IMR-90 (cell line): ENCODE measurements around the gene KIF3B. TPM values are rescaled to one million over a fixed set of nuclear protein-coding genes. Genes with fewer than 3 reads are reported as not detected.

Experiments
- ATAC-seq: fragments of 200-7000 bp; cut with Tn5 transposase; 2 replicates; pipeline ENCODE4 v1.9.1; 2020; ENCODE audit warnings: low read depth, mild to moderate bottlenecking, moderate library complexity
- BruUV-seq: library from RNA; stranded (reverse); fragments of 400-500 nt; replicated peaks from 2 replicates; lab custom pipeline; 2021; lab: Mats Ljungman, UMichigan
- CTCF ChIA-PET: fragments of 300-600 bp; formaldehyde crosslinking; extraction: SDS; loops from one replicate; lab custom pipeline; 2021; ENCODE audit warnings: antibody characterized with exemption; lab: Yijun Ruan, JAX
- POLR2A ChIA-PET: fragments of 300-600 bp; sonication (Branson Sonifier 250); formaldehyde crosslinking; loops from one replicate; lab custom pipeline; 2022; ENCODE audit warnings: antibody characterized with exemption; ENCODE audit not compliant: unreplicated experiment; lab: Charles Lee
- DNase-seq: peaks from one replicate; pipeline ENCODE4 v3.0.0; 2013
- H2AFZ ChIP-seq: replicated peaks from 2 replicates; pipeline ENCODE3; 2013; ENCODE audit warnings: low read length, mild to moderate bottlenecking; ENCODE audit not compliant: poor library complexity
- H2AK5ac ChIP-seq: 2 replicates; pipeline ENCODE4 v1.6.1; 2013; ENCODE audit warnings: low read depth, low read length, inconsistent platforms
- H2AK9ac ChIP-seq: replicated peaks from 2 replicates; pipeline ENCODE3; 2013; ENCODE audit warnings: mild to moderate bottlenecking, low read depth, low read length, moderate library complexity; ENCODE audit not compliant: poor library complexity
- H2BK120ac ChIP-seq: 2 replicates; pipeline ENCODE4 v1.6.1; 2013; ENCODE audit warnings: low read depth, low read length, inconsistent platforms
- H2BK15ac ChIP-seq: 3 replicates; pipeline ENCODE4 v1.6.1; 2013; ENCODE audit warnings: low read depth, low read length, inconsistent platforms
- H2BK20ac ChIP-seq: 2 replicates; pipeline ENCODE4 v1.6.1; 2013; ENCODE audit warnings: low read depth, mild to moderate bottlenecking, inconsistent platforms, low read length, moderate library complexity
- H2BK5ac ChIP-seq: 2 replicates; pipeline ENCODE4 v1.6.1; 2013; ENCODE audit warnings: mild to moderate bottlenecking, low read depth, low read length, inconsistent platforms; ENCODE audit not compliant: poor library complexity, severe bottlenecking
- H3K14ac ChIP-seq: replicated peaks from 2 replicates; pipeline ENCODE4 v1.6.1; 2013; ENCODE audit warnings: low read depth, low read length, inconsistent platforms
- H3K18ac ChIP-seq: 2 replicates; pipeline ENCODE4 v1.6.1; 2013; ENCODE audit warnings: low read depth, low read length, control low read depth
- H3K23ac ChIP-seq: 2 replicates; pipeline ENCODE4 v1.6.1; 2013; ENCODE audit warnings: low read depth, low read length, inconsistent platforms
- H3K27ac ChIP-seq: 2 replicates; pipeline ENCODE4 v1.5.1; 2013; ENCODE audit warnings: mild to moderate bottlenecking, control low read depth, low read length; ENCODE audit not compliant: insufficient read depth
- H3K27me3 ChIP-seq: 2 replicates; pipeline ENCODE4 v1.6.1; 2013; ENCODE audit warnings: low read length; ENCODE audit not compliant: control insufficient read depth, insufficient read depth
- H3K36me3 ChIP-seq: 2 replicates; pipeline ENCODE4 v1.6.1; 2013; ENCODE audit warnings: low read length, mixed read lengths; ENCODE audit not compliant: control insufficient read depth, insufficient read depth
- H3K4ac ChIP-seq: 2 replicates; pipeline ENCODE4 v1.6.1; 2013; ENCODE audit warnings: low read depth, low read length, inconsistent platforms
- H3K4me1 ChIP-seq: 2 replicates; pipeline ENCODE4 v1.6.1; 2013; ENCODE audit warnings: low read length, mixed read lengths; ENCODE audit not compliant: control insufficient read depth, insufficient read depth
- H3K4me2 ChIP-seq: 2 replicates; pipeline ENCODE4 v1.6.1; 2013; ENCODE audit warnings: low read depth, mild to moderate bottlenecking, control low read depth, low read length, moderate library complexity
- H3K4me3 ChIP-seq: 2 replicates; pipeline ENCODE4 v1.5.1; 2013; ENCODE audit warnings: low read depth, mild to moderate bottlenecking, control low read depth, low read length, moderate library complexity; ENCODE audit not compliant: insufficient read depth
- H3K56ac ChIP-seq: 2 replicates; pipeline ENCODE4 v1.6.1; 2013; ENCODE audit warnings: low read length, inconsistent platforms; ENCODE audit not compliant: insufficient read depth; ENCODE audit errors: extremely low read depth
- H3K79me1 ChIP-seq, 2 experiments: 2 replicates each; pipeline ENCODE4 v1.6.1; 2013; ENCODE audit warnings: low read length in 2 of 2, inconsistent platforms in 1 of 2, low read depth in 1 of 2
- H3K9ac ChIP-seq: 2 replicates; pipeline ENCODE4 v1.6.1; 2013; ENCODE audit warnings: low read depth, low read length, control low read depth
- H3K9me1 ChIP-seq: 2 replicates; pipeline ENCODE4 v1.6.1; 2013; ENCODE audit warnings: low read length, inconsistent platforms; ENCODE audit not compliant: insufficient read depth
- H3K9me3 ChIP-seq: 2 replicates; pipeline ENCODE4 v1.6.1; 2013; ENCODE audit warnings: low read length; ENCODE audit not compliant: control insufficient read depth, insufficient read depth
- H4K20me1 ChIP-seq: 2 replicates; pipeline ENCODE4 v1.6.1; 2013; ENCODE audit warnings: low read length, inconsistent platforms; ENCODE audit not compliant: insufficient read depth
- H4K5ac ChIP-seq: 2 replicates; pipeline ENCODE4 v1.6.1; 2013; ENCODE audit warnings: mild to moderate bottlenecking, low read depth, low read length, control low read depth
- H4K8ac ChIP-seq, 2 experiments: 2 replicates each; pipeline ENCODE4 v1.6.1; 2013; ENCODE audit warnings: low read depth in 2 of 2, low read length in 2 of 2, control low read depth in 1 of 2, inconsistent platforms in 1 of 2
- H4K91ac ChIP-seq: 2 replicates; pipeline ENCODE4 v1.6.1; 2013; ENCODE audit warnings: low read depth, low read length, inconsistent platforms; ENCODE audit not compliant: insufficient read depth
- BHLHE40 ChIP-seq: fragments of 150-350 bp; IDR thresholded peaks from 2 replicates; pipeline ENCODE4 v1.6.1; 2016; ENCODE audit warnings: mild to moderate bottlenecking, low read depth, low read length
- CHD1 ChIP-seq: IDR thresholded peaks from 2 replicates; pipeline ENCODE4 v1.6.1; 2012; ENCODE audit warnings: low read depth, low read length, improper control_type of control experiment
- ELK1 ChIP-seq: fragments of 150-350 bp; IDR thresholded peaks from 2 replicates; pipeline ENCODE4 v1.6.1; 2016; ENCODE audit warnings: low read depth, mild to moderate bottlenecking, low read length, moderate library complexity, borderline replicate concordance
- FOS ChIP-seq: fragments of 150-350 bp; IDR thresholded peaks from 2 replicates; pipeline ENCODE4 v1.6.1; 2016; ENCODE audit warnings: low read depth, low read length
- MAFK ChIP-seq: IDR thresholded peaks from 2 replicates; pipeline ENCODE4 v1.6.1; 2012; ENCODE audit warnings: low read depth, low read length, improper control_type of control experiment
- MXI1 ChIP-seq: IDR thresholded peaks from 2 replicates; pipeline ENCODE4 v1.6.1; 2012; ENCODE audit warnings: low read depth, mild to moderate bottlenecking, low read length, moderate library complexity, borderline replicate concordance
- NFE2L2 ChIP-seq: fragments of 150-350 bp; IDR thresholded peaks from 2 replicates; pipeline ENCODE4 v1.6.1; 2016; ENCODE audit warnings: low read depth, mild to moderate bottlenecking, low read length
- POLR2A ChIP-seq: IDR thresholded peaks from 2 replicates; pipeline ENCODE4 v1.6.1; 2012; ENCODE audit warnings: mild to moderate bottlenecking, low read depth, low read length
- RAD21 ChIP-seq: IDR thresholded peaks from 2 replicates; pipeline ENCODE4 v1.6.1; 2012; ENCODE audit warnings: low read length, improper control_type of control experiment
- RCOR1 ChIP-seq: IDR thresholded peaks from 2 replicates; pipeline ENCODE4 v1.6.1; 2012; ENCODE audit warnings: mild to moderate bottlenecking, low read length, improper control_type of control experiment; ENCODE audit not compliant: insufficient replicate concordance
- RFX5 ChIP-seq: IDR thresholded peaks from 2 replicates; pipeline ENCODE4 v1.8.0; 2012; ENCODE audit warnings: low read depth, mild to moderate bottlenecking, low read length, moderate library complexity
- SMC3 ChIP-seq: fragments of 150-350 bp; IDR thresholded peaks from 2 replicates; pipeline ENCODE4 v1.6.1; 2016; ENCODE audit warnings: low read depth, mild to moderate bottlenecking, antibody characterized with exemption, low read length, moderate library complexity
- WGBS, 2 experiments: methylation state at CpG; one replicate each; pipeline versions ENCODE4 v1.1.5 to v1.1.7; 2013; ENCODE audit warnings: missing lambda C conversion rate in 2 of 2; ENCODE audit not compliant: insufficient read length in 1 of 2; ENCODE audit errors: extremely low coverage in 2 of 2; 5-methylcytosine and 5-hydroxymethylcytosine counted together
- dilution Hi-C: fragments of 300-500 bp; cut with HindIII; formaldehyde crosslinking; loops from one replicate; pipeline ENCODE4 v1.14.3; 2018; ENCODE audit warnings: low sequenced_read_pairs; ENCODE audit not compliant: unreplicated experiment
- in situ Hi-C: fragments of 300-500 bp; cut with MboI; formaldehyde crosslinking; loops from 3 replicates; pipeline ENCODE4 v1.14.3; 2019; ENCODE audit warnings: low sequenced_read_pairs, inconsistent platforms, mixed read lengths
- intact Hi-C: fragments of 100-400 bp; cut with micrococcal nuclease; formaldehyde crosslinking; loops from 2 replicates; pipeline ENCODE4 v1.10.0; 2022
- polyA plus RNA-seq, 3 experiments: library from polyadenylated mRNA; depleted of rRNA; stranded (reverse); fragments of >200 nt; gene quantifications; 2 replicates each; pipeline ENCODE4 v1.2.3, GENCODE V29; 2012; ENCODE audit warnings: low replicate concordance in 1 of 3
- total RNA-seq: library from RNA; depleted of rRNA; stranded (reverse); fragments of >200 nt; gene quantifications from 2 replicates; pipeline ENCODE4 v1.2.3, GENCODE V29; 2012
- TF ChIP-seq, protein P1 (sequence below): conservative IDR thresholded peaks from 2 replicates; pipeline ENCODE4 v1.5.1; 2012; ENCODE audit warnings: mild to moderate bottlenecking, low read depth, low read length, improper control_type of control experiment

Gene KIF3B
- total and polyA plus RNA-seq, 2 of the 4 experiments (the other 2 are of a cell fraction) = 17.1 to 28.1 TPM

- Histone ChIP-seq H2BK5ac (no peak overlapping the region), H3K14ac (no peak overlapping the region), H3K9me3 (no peaks in the 10 kb centered on the region), H3K9me1 (no peaks in the 10 kb centered on the region; the same call in 1 of the 2 replicates), H2AFZ (no peak overlapping the region), H4K20me1 (no peaks in the 10 kb centered on the region), H3K4me2 (no peak overlapping the region), H3K56ac (no peak overlapping the region), H3K79me1 (no peaks in the 10 kb centered on the region), H3K36me3 (no peaks in the 10 kb centered on the region), H2AK5ac (no peak overlapping the region), H4K5ac (no peak overlapping the region), H3K9ac (no peak overlapping the region), H4K8ac (no peak overlapping the region), H3K27me3 (no peaks in the 10 kb centered on the region; the same call in 1 of the 2 replicates), H4K91ac (no peak overlapping the region), H3K27ac (no peak overlapping the region), H3K18ac (no peak overlapping the region), H2AK9ac (no peak overlapping the region), H3K4me3 (no peak overlapping the region), H3K4me1 (no peaks in the 10 kb centered on the region), H2BK120ac (no peak overlapping the region), H3K23ac (no peak overlapping the region), H2BK20ac (no peak overlapping the region), H2BK15ac (no peak overlapping the region), H3K4ac (no peak overlapping the region)
- no peak for DNase-seq
- dilution Hi-C loops = no loop called here
- in situ Hi-C loops = no loop called here
- ChIA-PET POLR2A (no interaction called here), CTCF (no interaction called here)
- WGBS, 2 experiments = no CpG with 5 or more reads among the region's 7 CpGs
- intact Hi-C loops = no loop called here
- no peak for ATAC-seq
- no TSS peak for BruUV-seq
- no peak for TF ChIP-seq RAD21
- no peak for TF ChIP-seq MXI1
- TF ChIP-seq NFE2L2 = no peak
- no peak for TF ChIP-seq SMC3
- TF ChIP-seq ELK1 = no peak
- no peak for TF ChIP-seq RCOR1
- TF ChIP-seq BHLHE40 = no peak
- TF ChIP-seq FOS = no peak
- TF ChIP-seq POLR2A = no peak
- no peak for TF ChIP-seq RFX5
- no peak for TF ChIP-seq MAFK
- no peak for TF ChIP-seq CHD1
- TF ChIP-seq, protein P1, sequence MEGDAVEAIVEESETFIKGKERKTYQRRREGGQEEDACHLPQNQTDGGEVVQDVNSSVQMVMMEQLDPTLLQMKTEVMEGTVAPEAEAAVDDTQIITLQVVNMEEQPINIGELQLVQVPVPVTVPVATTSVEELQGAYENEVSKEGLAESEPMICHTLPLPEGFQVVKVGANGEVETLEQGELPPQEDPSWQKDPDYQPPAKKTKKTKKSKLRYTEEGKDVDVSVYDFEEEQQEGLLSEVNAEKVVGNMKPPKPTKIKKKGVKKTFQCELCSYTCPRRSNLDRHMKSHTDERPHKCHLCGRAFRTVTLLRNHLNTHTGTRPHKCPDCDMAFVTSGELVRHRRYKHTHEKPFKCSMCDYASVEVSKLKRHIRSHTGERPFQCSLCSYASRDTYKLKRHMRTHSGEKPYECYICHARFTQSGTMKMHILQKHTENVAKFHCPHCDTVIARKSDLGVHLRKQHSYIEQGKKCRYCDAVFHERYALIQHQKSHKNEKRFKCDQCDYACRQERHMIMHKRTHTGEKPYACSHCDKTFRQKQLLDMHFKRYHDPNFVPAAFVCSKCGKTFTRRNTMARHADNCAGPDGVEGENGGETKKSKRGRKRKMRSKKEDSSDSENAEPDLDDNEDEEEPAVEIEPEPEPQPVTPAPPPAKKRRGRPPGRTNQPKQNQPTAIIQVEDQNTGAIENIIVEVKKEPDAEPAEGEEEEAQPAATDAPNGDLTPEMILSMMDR = no peak
Measured at GRCh38 chr20:32263398-32263954, 14.0 kb upstream of the KIF3B start.
